Lung (tissue), 12 donors: ENCODE data around the gene GNG13. TPM values are rescaled to one million over a fixed set of nuclear protein-coding genes. Genes with fewer than 3 reads are reported as not detected.

Experiments
- ATAC-seq: fragments of 200-7000 bp; cut with Tn5 transposase; one replicate; pipeline ENCODE4 v1.9.1; 2020; ENCODE audit warnings: moderate number of reproducible peaks; ENCODE audit not compliant: insufficient read depth, low FRiP score
- DNase-seq, 3 donors: peaks; one replicate each; pipeline ENCODE4 v3.0.0-alpha.2; 2013 to 2017
- H3K27ac ChIP-seq, 2 donors: one replicate each; pipeline ENCODE4 v1.5.1; 2013; ENCODE audit warnings: mild to moderate bottlenecking in 2 of 2, moderate library complexity in 2 of 2, control low read depth in 1 of 2, inconsistent platforms in 1 of 2, low read depth in 1 of 2, low read length in 1 of 2
- H3K27me3 ChIP-seq, 3 donors: one replicate each; pipeline ENCODE4 v1.5.1; 2013; ENCODE audit warnings: low read length in 2 of 3; ENCODE audit not compliant: control insufficient read depth in 3 of 3, insufficient read depth in 3 of 3
- H3K36me3 ChIP-seq, 4 donors: one replicate each; pipeline ENCODE4 v1.5.1; 2013; ENCODE audit warnings: low read length in 4 of 4, mild to moderate bottlenecking in 1 of 4, moderate library complexity in 1 of 4; ENCODE audit not compliant: control insufficient read depth in 4 of 4, insufficient read depth in 4 of 4
- H3K4me1 ChIP-seq, 5 donors: one replicate each; pipeline ENCODE4 v1.5.1; 2013; ENCODE audit warnings: low read length in 5 of 5, mild to moderate bottlenecking in 2 of 5, moderate library complexity in 1 of 5; ENCODE audit not compliant: control insufficient read depth in 5 of 5, insufficient read depth in 5 of 5
- H3K4me3 ChIP-seq: one replicate; pipeline ENCODE4 v1.5.1; 2013; ENCODE audit warnings: mild to moderate bottlenecking, control low read depth, moderate library complexity
- H3K9ac ChIP-seq, 2 donors: one replicate each; pipeline ENCODE4 v1.5.1; 2013; ENCODE audit warnings: low read length in 2 of 2, control low read depth in 1 of 2; ENCODE audit not compliant: insufficient read depth in 1 of 2
- H3K9me3 ChIP-seq, 4 donors: one replicate each; pipeline ENCODE4 v1.5.1; 2013; ENCODE audit warnings: low read length in 3 of 4, mild to moderate bottlenecking in 1 of 4, moderate library complexity in 1 of 4; ENCODE audit not compliant: control insufficient read depth in 4 of 4, insufficient read depth in 3 of 4
- WGBS, 2 donors: extraction: QIAGEN DNeasy Blood & Tissue Kit; methylation state at CpG; one replicate each; pipeline ENCODE4 v1.1.7; 2013; 5-methylcytosine and 5-hydroxymethylcytosine counted together
- polyA plus RNA-seq, 2 donors: library from polyadenylated mRNA; stranded (reverse); fragments of 200-250 nt; gene quantifications; one replicate each; pipeline ENCODE4 v1.2.1, GENCODE V29; 2013
- total RNA-seq, 2 donors: library from RNA; depleted of rRNA in 1 of 2; stranded (reverse); fragments of >200 nt in 1 of 2; gene quantifications; one replicate each; pipeline ENCODE4 v1.2.1, GENCODE V29; 2014 to 2021
- TF ChIP-seq, protein P1 (sequence below): IDR thresholded peaks from 2 replicates; pipeline ENCODE4 v1.5.1; 2012; ENCODE audit warnings: mild to moderate bottlenecking; ENCODE audit errors: control extremely low read depth, extremely low read depth
- donor health status: control.
- donor health status: control.
- donor health status: Bipolar disorder and iron deficiency.
- donor health status: healthy.
- donor health status: DM: yes; HTN: yes; CAD: no.

Gene GNG13
- total and polyA plus RNA-seq, 4 donors = not detected

DNA sequence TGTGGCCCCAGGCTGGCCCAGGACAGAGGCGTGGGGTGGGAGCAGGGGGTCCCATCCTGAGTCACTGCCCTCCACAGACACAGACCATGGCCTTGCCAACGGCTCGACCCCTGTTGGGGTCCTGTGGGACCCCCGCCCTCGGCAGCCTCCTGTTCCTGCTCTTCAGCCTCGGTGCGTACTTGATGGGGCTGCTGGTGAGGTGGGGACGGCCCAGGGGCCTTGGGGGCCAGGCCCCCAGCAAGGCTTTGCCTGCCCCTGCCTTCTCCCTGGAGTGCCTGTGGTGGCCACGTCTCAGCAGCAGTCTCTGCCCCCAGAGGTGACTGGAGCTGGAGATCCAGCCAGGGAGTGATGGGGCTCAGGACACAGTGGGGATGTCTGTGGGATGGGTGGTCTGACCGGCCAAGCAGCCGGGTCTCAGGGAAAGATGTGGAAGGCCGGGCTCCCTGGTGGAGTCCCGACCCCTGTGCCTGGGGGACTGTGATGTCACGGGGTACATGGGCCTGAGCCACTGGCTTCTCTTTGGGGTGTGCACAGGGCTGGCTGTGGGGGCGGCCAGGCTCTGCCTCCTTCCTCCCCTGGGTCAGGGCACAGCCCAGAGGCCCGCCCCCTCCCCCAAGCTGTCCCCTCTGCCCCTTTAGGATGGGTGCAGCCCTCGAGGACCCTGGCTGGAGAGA lies 37.8 kb downstream of the GNG13 start:
- Histone ChIP-seq H3K9ac (no peak overlapping the region), H3K4me3 (no peak overlapping the region), H3K4me1 (peaks cover 0 to 5% (median 2%) of the 10 kb centered on the region in 5 donors), H3K27me3 (no peaks in the 10 kb centered on the region), H3K27ac (no peak overlapping the region), H3K9me3 (no peaks in the 10 kb centered on the region), H3K36me3 (no peaks in the 10 kb centered on the region)
- no peak for ATAC-seq
- TF ChIP-seq, protein P1, sequence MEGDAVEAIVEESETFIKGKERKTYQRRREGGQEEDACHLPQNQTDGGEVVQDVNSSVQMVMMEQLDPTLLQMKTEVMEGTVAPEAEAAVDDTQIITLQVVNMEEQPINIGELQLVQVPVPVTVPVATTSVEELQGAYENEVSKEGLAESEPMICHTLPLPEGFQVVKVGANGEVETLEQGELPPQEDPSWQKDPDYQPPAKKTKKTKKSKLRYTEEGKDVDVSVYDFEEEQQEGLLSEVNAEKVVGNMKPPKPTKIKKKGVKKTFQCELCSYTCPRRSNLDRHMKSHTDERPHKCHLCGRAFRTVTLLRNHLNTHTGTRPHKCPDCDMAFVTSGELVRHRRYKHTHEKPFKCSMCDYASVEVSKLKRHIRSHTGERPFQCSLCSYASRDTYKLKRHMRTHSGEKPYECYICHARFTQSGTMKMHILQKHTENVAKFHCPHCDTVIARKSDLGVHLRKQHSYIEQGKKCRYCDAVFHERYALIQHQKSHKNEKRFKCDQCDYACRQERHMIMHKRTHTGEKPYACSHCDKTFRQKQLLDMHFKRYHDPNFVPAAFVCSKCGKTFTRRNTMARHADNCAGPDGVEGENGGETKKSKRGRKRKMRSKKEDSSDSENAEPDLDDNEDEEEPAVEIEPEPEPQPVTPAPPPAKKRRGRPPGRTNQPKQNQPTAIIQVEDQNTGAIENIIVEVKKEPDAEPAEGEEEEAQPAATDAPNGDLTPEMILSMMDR = no peak
- WGBS, 2 donors = 80 to 81% methylated on average over 17 of the region's 17 CpGs
- DNase-seq = no peak

DNA sequence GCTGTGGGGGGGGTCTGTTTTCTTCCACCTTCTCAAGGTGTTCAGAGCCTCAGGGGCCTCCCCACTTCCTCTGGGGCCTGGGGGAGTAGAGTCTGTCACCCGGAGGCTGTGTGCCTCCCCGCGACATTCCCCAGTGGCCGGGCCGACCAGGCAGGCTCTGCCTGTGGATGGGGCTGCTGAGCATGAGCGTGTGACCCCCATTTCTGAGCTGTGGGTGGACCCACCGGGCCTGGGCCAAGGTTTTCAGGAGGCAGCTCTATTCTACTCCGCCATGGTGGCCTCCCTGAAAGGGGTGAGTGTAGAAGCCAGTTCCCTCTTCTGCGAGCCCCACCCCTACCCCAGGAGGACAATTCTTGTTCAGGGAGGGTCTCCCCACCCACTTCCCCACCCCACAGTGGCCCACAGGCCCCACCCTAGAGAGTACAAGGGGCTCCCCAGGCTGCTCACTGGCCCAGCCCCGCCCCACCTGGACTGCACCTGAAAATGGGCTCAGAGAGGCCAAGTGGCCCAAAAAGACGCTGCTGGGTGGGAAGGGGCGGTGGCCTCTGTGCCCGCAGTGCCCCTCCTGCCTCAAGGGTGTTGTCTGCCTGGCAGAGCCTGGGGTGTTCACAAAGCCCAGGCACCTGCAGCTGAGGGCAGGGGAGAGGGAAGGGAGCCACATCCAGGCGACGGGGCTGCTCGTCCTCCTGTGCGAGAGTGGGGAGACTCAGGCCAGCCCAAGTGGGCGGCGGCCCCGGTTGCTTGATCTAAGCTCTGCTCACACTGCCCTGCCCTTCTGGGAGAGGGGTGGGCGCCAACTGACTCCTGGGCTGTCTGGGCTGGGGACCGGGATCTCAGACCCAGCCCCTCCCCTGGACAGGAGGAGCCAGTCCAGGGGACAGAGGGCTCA lies 38.7 kb downstream of the GNG13 start:
- WGBS, 2 donors = 64 to 78% methylated on average over 16 to 22 of the region's 22 CpGs
- H3K4me1 ChIP-seq = peaks cover 0 to 5% (median 2%) of the 10 kb centered on the region in 5 donors
- ATAC-seq (no peak), DNase-seq (no peak)
- TF ChIP-seq, protein P1 = no peak
- no peak overlapping the region for H3K9ac ChIP-seq
- H3K27ac ChIP-seq = no peak overlapping the region
- no peaks in the 10 kb centered on the region for H3K27me3 ChIP-seq
- H3K4me3 ChIP-seq = no peak overlapping the region
- no peaks in the 10 kb centered on the region for H3K9me3 ChIP-seq
- H3K36me3 ChIP-seq = no peaks in the 10 kb centered on the region

DNA sequence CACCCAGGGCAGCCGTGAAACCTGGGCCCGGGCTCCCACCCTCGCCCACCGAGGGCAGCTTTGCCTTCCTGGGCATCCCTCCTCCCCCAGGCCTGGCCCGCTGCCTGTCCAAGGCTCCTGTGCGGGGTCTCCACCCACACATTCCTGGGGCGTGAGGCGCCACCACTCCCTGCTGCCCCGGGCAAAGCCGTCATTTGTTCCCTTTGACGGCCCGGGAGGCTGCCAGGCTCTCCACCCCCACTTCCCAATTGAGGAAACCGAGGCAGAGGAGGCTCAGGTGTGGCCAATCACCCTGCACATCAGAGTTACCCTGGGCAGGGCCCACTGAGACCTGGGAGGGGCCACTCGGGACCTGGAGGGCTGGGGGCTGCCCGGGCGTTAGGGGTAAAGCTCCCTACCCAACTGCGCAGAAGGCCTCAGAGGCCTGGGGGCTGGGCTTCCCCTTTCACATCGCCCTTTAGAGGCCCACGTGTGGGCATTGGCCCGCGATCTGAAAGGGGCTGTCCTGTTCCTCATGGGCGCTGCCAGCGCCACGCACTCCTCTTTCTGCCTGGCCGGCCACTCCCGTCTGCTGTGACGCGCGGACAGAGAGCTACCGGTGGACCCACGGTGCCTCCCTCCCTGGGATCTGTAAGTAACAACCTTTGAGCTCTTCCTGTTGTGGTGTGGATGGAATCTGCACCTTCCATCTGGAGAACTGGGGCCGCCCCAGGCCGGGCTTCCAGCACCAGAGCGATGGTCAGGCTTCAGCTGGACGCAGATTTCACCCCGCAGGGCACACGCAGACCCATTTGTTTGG lies 39.8 kb downstream of the GNG13 start, which contains the start of gene MSLN:
TSS of gene MSLN (plus strand) at position 190 of the 799 bp plus-strand sequence. CDS start 1,947 bp downstream, outside the sequence.
- no peaks in the 10 kb centered on the region for H3K27me3 ChIP-seq
- H3K9ac ChIP-seq = no peak within 1 kb of the TSS
- H3K9me3 ChIP-seq = peaks cover 0 to 3% (median 0%) of the 10 kb centered on the region in 4 donors
- H3K4me3 ChIP-seq = no peak within 1 kb of the TSS
- WGBS, 2 donors = 69 to 84% methylated on average over 37 of the region's 37 CpGs
- TF ChIP-seq, protein P1 = no peak
- H3K4me1 ChIP-seq = peaks cover 0 to 5% (median 2%) of the 10 kb centered on the region in 5 donors
- peak in 1 of 3 donors; percentile 51 for DNase-seq
- H3K36me3 ChIP-seq = no peaks in the 10 kb centered on the region
- ATAC-seq = peak; percentile 59
- H3K27ac ChIP-seq = peak within 1 kb of the TSS in 1 of 2 donors; percentile 84
